CD4-positive, alpha-beta memory T cell (primary cell): Measurements from ENCODE around the gene ARMH4. TPM values are rescaled to one million over a fixed set of nuclear protein-coding genes. Genes with fewer than 3 reads are reported as not detected.

ENCODE experiments used
- CTCF ChIA-PET: fragments of 350-600 bp; sonication (Branson Sonifier 250); formaldehyde crosslinking; loops from one replicate; lab custom pipeline; 2021; ENCODE audit warnings: inconsistent platforms; ENCODE audit not compliant: partially characterized antibody; lab: Charles Lee
- POLR2A ChIA-PET: fragments of 350-600 bp; sonication (Branson Sonifier 250); formaldehyde crosslinking; loops from one replicate; lab custom pipeline; 2021; ENCODE audit not compliant: partially characterized antibody; lab: Charles Lee
- DNase-seq, 5 donors: peaks; one replicate each; pipeline versions ENCODE4 v3.0.0 to v3.0.0-alpha.2; 2020 to 2022; ENCODE audit warnings: mixed read lengths in 1 of 5
- H3K27ac ChIP-seq: one replicate; pipeline ENCODE4 v1.7.0; 2013; ENCODE audit warnings: low read depth, low read length
- H3K27me3 ChIP-seq: 2 replicates; pipeline ENCODE4 v1.7.0; 2013; ENCODE audit warnings: mild to moderate bottlenecking, low read length, moderate library complexity; ENCODE audit not compliant: insufficient read depth
- H3K36me3 ChIP-seq: 2 replicates; pipeline ENCODE4 v1.7.0; 2013; ENCODE audit warnings: mild to moderate bottlenecking, low read length, moderate library complexity; ENCODE audit not compliant: insufficient read depth
- H3K4me1 ChIP-seq: 2 replicates; pipeline ENCODE4 v1.7.0; 2013; ENCODE audit warnings: mild to moderate bottlenecking, low read length, moderate library complexity; ENCODE audit not compliant: insufficient read depth
- H3K4me3 ChIP-seq, 2 donors: one replicate each; pipeline ENCODE4 v1.7.0; 2013; ENCODE audit warnings: low read length in 2 of 2, mild to moderate bottlenecking in 1 of 2
- H3K9me3 ChIP-seq, 2 donors: one replicate each; pipeline ENCODE4 v1.7.0; 2013; ENCODE audit warnings: low read length in 2 of 2, control low read depth in 1 of 2; ENCODE audit not compliant: control insufficient read depth in 1 of 2
- H3K27ac Mint-ChIP-seq, 7 donors: one replicate each; pipeline ENCODE4 v1.8.0; 2020 to 2021; ENCODE audit warnings: mixed read lengths in 7 of 7, mild to moderate bottlenecking in 6 of 7, inconsistent platforms in 3 of 7, moderate library complexity in 3 of 7
- H3K27me3 Mint-ChIP-seq, 2 donors: one replicate each; pipeline ENCODE4 v1.8.0; 2020 to 2021; ENCODE audit warnings: mixed read lengths in 2 of 2
- H3K36me3 Mint-ChIP-seq, 2 donors: one replicate each; pipeline ENCODE4 v1.8.0; 2020 to 2021; ENCODE audit warnings: mixed read lengths in 2 of 2, inconsistent platforms in 1 of 2, mild to moderate bottlenecking in 1 of 2
- H3K4me1 Mint-ChIP-seq, 4 donors: one replicate each; pipeline ENCODE4 v1.8.0; 2020 to 2021; ENCODE audit warnings: mixed read lengths in 4 of 4, mild to moderate bottlenecking in 1 of 4
- H3K4me3 Mint-ChIP-seq, 8 donors: one replicate each; pipeline ENCODE4 v1.8.0; 2020 to 2021; ENCODE audit warnings: mixed read lengths in 8 of 8, mild to moderate bottlenecking in 7 of 8, moderate library complexity in 6 of 8, inconsistent platforms in 3 of 8
- H3K9me3 Mint-ChIP-seq, 8 donors: one replicate each; pipeline ENCODE4 v1.8.0; 2020 to 2021; ENCODE audit warnings: mixed read lengths in 8 of 8, mild to moderate bottlenecking in 5 of 8, inconsistent platforms in 3 of 8, moderate library complexity in 1 of 8
- intact Hi-C: fragments of 100-400 bp; cut with micrococcal nuclease; formaldehyde crosslinking; loops from one replicate; pipeline ENCODE4 v1.15.1; 2023
- polyA plus RNA-seq, 2 donors: library from polyadenylated mRNA; unstranded; fragments of 300-500 nt; fragmentation: Illumina TruSeq; gene quantifications; one replicate each; pipeline ENCODE4 v1.2.3, GENCODE V29; 2021
- total RNA-seq, 2 experiments: library from RNA; stranded (reverse); gene quantifications; one replicate each; pipeline ENCODE4 v1.2.3, GENCODE V29; 2021

ARMH4 gene
- total and polyA plus RNA-seq, 4 experiments from 2014 or later, result not detected

- intact Hi-C loops, result no loop called here
- no peak overlapping the region for H3K4me3 ChIP-seq
- CTCF ChIA-PET, result interaction anchor here (0.5 to 1.7 kb wide), 6 partner anchors 13 to 884 kb away, joined by 3 to 6 read pairs (median 3); partner anchors contain the start of genes ACTR10 and ARMH4
- no peak overlapping the region for H3K27ac ChIP-seq
- H3K27me3 Mint-ChIP-seq, result peaks cover 5% of the 10 kb centered on the region in 2 donors
- H3K4me1 ChIP-seq, result no peaks in the 10 kb centered on the region
- peaks cover 3% of the 10 kb centered on the region for H3K27me3 ChIP-seq
- DNase-seq, result no peak
- no peaks in the 10 kb centered on the region for H3K36me3 ChIP-seq
- H3K4me3 Mint-ChIP-seq, result no peak overlapping the region
- H3K4me1 Mint-ChIP-seq, result peaks cover 0 to 10% (median 5%) of the 10 kb centered on the region in 4 donors
- no peak overlapping the region for H3K27ac Mint-ChIP-seq
- no peaks in the 10 kb centered on the region for H3K9me3 ChIP-seq
- no peaks in the 10 kb centered on the region for H3K9me3 Mint-ChIP-seq
- POLR2A ChIA-PET, result no interaction called here
- no peaks in the 10 kb centered on the region for H3K36me3 Mint-ChIP-seq
Observed at GRCh38 chr14:58167057-58167456, 15.0 kb upstream of the ARMH4 start.

DNA sequence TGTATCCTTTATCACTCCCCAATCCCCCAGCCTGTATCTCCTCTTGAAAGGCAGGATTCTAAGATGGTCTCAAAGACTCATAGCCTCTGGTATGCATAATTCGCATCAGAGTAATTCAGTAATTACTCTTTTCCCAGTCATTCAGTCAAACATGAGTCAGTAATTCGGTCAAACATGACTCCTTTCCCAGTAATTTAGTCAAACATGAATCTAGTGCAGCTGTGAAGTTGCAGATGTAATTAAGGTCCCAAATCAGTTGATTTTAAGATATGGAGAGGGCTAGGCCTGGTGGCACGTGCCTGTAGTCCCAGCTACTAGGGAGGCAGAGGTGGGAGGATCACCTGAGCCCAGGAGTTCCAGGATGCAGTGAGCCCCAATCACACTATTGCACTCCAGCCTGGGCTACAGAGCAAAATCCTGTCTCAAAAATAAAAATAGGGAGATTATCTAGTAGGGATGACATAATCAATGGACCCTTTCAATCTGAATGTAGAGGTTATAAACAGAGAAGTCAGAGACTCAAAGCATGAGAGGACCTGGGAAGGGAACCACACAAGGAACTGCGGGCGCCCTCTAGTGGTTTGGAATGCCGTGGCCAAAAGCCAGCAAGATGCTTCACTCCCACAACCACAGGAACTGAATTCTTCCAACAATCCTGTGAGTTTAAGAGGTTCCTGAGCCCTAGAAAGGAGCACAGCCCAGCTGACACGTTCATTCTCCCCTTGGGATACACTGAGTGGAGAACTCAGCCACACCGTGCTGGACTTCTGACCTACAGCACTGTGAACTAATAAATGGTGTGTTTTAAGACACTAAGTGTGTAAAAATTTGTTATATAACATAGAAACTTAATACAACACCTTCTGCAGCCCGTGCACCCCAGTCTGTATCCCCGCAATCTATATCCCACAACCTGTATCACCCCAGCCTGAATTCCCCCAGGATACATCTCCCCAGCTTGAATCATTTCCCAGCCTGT is 14.3 kb upstream of the ARMH4 start:
- POLR2A ChIA-PET, result no interaction called here
- Mint-ChIP-seq H3K27me3 (peaks cover 5% of the 10 kb centered on the region in 2 donors), H3K4me3 (no peak overlapping the region), H3K4me1 (peaks cover 0 to 10% (median 5%) of the 10 kb centered on the region in 4 donors), H3K27ac (no peak overlapping the region), H3K36me3 (no peaks in the 10 kb centered on the region), H3K9me3 (peaks cover 0 to 1% (median 0%) of the 10 kb centered on the region in 8 donors)
- intact Hi-C loops, result loop anchor here (1.0 kb wide), 1 partner anchor 58 kb away; no protein-coding TSS in a partner anchor
- H3K4me1 ChIP-seq, result no peaks in the 10 kb centered on the region
- CTCF ChIA-PET, result interaction anchor here (1.4 to 1.7 kb wide), 3 partner anchors 14 to 33 kb away, joined by 3 to 6 read pairs (median 5); partner anchors contain the start of genes ACTR10 and ARMH4
- no peak overlapping the region for H3K27ac ChIP-seq
- DNase-seq, result peak; percentile 36 to 52 (median 51)
- no peak overlapping the region for H3K4me3 ChIP-seq
- H3K36me3 ChIP-seq, result no peaks in the 10 kb centered on the region
- H3K9me3 ChIP-seq, result no peaks in the 10 kb centered on the region
- peaks cover 3% of the 10 kb centered on the region for H3K27me3 ChIP-seq

- Histone ChIP-seq H3K4me1 (no peaks in the 10 kb centered on the region), H3K36me3 (no peaks in the 10 kb centered on the region), H3K27me3 (no peaks in the 10 kb centered on the region), H3K27ac (no peak overlapping the region), H3K4me3 (no peak overlapping the region), H3K9me3 (no peaks in the 10 kb centered on the region)
- Mint-ChIP-seq H3K4me3 (no peak overlapping the region), H3K27me3 (peaks cover 7 to 9% of the 10 kb centered on the region in 2 donors), H3K36me3 (no peaks in the 10 kb centered on the region), H3K4me1 (no peaks in the 10 kb centered on the region), H3K9me3 (peaks cover 0 to 2% (median 0%) of the 10 kb centered on the region in 8 donors), H3K27ac (no peak overlapping the region)
- ChIA-PET CTCF (interaction anchor here (1.0 to 1.2 kb wide), 3 partner anchors 8 to 11 kb away, joined by 3 to 4 read pairs (median 3); no protein-coding TSS in a partner anchor), POLR2A (interaction anchor here (0.7 kb wide), 1 partner anchor 13 kb away, joined by 3 read pairs; no protein-coding TSS in a partner anchor)
- no peak for DNase-seq
- intact Hi-C loops, result no loop called here
Observed at GRCh38 chr14:58160561-58160960, 8.5 kb upstream of the ARMH4 start.

DNA sequence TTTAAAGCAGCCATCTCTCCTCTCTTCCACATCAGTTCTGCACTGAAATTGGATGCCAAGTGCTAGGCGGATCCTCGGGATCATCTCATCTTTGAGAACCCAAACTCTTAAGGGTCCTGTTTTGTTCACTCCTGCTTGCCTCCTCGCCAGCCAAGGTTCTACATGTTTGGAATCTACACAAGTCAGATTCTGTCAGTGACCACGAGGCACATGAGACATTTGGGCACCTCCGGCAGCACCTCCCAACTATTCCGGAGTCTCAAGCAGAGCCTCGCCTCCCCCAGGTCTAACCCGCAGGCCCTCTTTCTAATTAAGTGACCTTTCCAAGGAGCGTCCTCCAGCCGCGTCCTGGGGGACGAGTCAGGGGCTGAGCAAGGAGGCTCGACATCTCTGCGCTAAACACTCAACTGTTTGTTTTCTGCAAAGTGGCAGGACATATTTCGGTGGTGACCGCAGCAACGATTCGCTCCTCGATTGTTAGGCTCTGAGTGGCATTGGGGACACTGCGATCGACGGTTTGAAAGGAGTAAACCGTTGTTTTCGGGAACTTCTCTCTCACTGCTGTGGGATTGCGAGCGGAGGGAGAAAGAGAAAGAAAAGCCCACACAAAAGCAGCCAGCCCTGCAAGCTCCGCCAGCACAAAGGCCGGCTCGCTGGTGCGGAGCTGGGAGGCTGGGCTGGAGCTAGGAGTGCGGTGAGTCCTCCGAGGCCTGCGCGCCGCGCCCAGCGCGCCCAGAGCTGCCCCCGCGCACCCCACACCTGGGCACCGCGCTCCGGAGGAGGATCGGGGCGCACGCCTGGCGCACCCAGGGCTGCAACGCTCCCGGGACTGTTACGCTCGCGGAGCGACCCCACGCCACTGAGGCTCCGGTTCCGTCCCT is 640 bp downstream of the ARMH4 start:
- no peaks in the 10 kb centered on the region for H3K27me3 ChIP-seq
- CTCF ChIA-PET, result interaction anchor here (1.2 kb wide), 1 partner anchor 16 kb away, joined by 5 read pairs; no protein-coding TSS in a partner anchor
- Mint-ChIP-seq H3K27ac (peak overlapping the region in 1 of 7 donors; percentile 71), H3K27me3 (peaks cover 36 to 41% of the 10 kb centered on the region in 2 donors), H3K4me3 (peak overlapping the region; percentile 61 to 84 (median 74)), H3K36me3 (no peaks in the 10 kb centered on the region), H3K4me1 (peaks cover 10 to 21% (median 15%) of the 10 kb centered on the region in 4 donors), H3K9me3 (no peaks in the 10 kb centered on the region)
- POLR2A ChIA-PET, result no interaction called here
- DNase-seq, result peak in 3 of 5 donors; percentile 2
- intact Hi-C loops, result no loop called here
- peak overlapping the region in 1 of 2 donors; percentile 54 for H3K4me3 ChIP-seq
- no peaks in the 10 kb centered on the region for H3K36me3 ChIP-seq
- H3K9me3 ChIP-seq, result no peaks in the 10 kb centered on the region
- no peak overlapping the region for H3K27ac ChIP-seq
- peaks cover 7% of the 10 kb centered on the region for H3K4me1 ChIP-seq

GRCh38 chr14:58150243-58150805 is 1.7 kb downstream of the ARMH4 start:
- H3K4me3 Mint-ChIP-seq, result peak overlapping the region in 7 of 8 donors; percentile 1 to 84 (median 71)
- intact Hi-C loops, result no loop called here
- no peaks in the 10 kb centered on the region for H3K36me3 Mint-ChIP-seq
- no peak overlapping the region for H3K27ac Mint-ChIP-seq
- peaks cover 7% of the 10 kb centered on the region for H3K4me1 ChIP-seq
- no peaks in the 10 kb centered on the region for H3K36me3 ChIP-seq
- H3K9me3 Mint-ChIP-seq, result no peaks in the 10 kb centered on the region
- H3K27ac ChIP-seq, result no peak overlapping the region
- DNase-seq, result no peak
- H3K4me3 ChIP-seq, result no peak overlapping the region
- POLR2A ChIA-PET, result no interaction called here
- no peaks in the 10 kb centered on the region for H3K9me3 ChIP-seq
- CTCF ChIA-PET, result no interaction called here
- H3K27me3 Mint-ChIP-seq, result peaks cover 33 to 39% of the 10 kb centered on the region in 2 donors
- H3K4me1 Mint-ChIP-seq, result peaks cover 10 to 21% (median 15%) of the 10 kb centered on the region in 4 donors
- no peaks in the 10 kb centered on the region for H3K27me3 ChIP-seq

DNA sequence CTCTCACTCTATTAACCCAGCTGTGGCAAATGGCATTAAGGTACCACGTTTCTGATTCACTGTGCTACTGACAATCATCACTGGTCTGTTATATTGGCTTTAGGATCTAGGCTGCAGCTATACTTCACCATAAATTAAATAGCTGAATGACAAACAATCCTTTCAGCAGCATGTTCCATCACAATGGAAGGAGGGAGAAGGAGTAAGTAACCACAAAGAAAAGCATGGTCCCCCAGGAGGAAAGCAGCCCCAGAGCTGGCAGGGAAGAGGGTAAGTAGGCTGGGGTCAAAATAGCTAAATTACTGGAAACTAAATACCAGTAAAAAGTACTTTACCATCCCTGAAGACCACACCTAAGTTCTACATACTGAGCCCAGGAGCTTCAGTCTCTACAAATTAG is 2.8 kb downstream of the ARMH4 start:
- POLR2A ChIA-PET, result no interaction called here
- Histone ChIP-seq H3K4me1 (peaks cover 7% of the 10 kb centered on the region), H3K27me3 (no peaks in the 10 kb centered on the region), H3K4me3 (no peak overlapping the region), H3K27ac (no peak overlapping the region), H3K9me3 (no peaks in the 10 kb centered on the region), H3K36me3 (no peaks in the 10 kb centered on the region)
- Mint-ChIP-seq H3K36me3 (no peaks in the 10 kb centered on the region), H3K4me1 (peaks cover 10 to 21% (median 15%) of the 10 kb centered on the region in 4 donors), H3K27ac (no peak overlapping the region), H3K27me3 (peaks cover 31 to 37% of the 10 kb centered on the region in 2 donors), H3K9me3 (no peaks in the 10 kb centered on the region), H3K4me3 (peak overlapping the region in 3 of 8 donors; percentile 11 to 69 (median 22))
- intact Hi-C loops, result no loop called here
- CTCF ChIA-PET, result interaction anchor here (1.0 kb wide), 1 partner anchor 12 kb away, joined by 3 read pairs; no protein-coding TSS in a partner anchor
- no peak for DNase-seq
